ENCODE measurements around the gene PDE11A. TPM values are rescaled to one million over a fixed set of nuclear protein-coding genes. Genes with fewer than 3 reads are reported as not detected.
A peak's percentile ranks its signal among the peaks of the same experiment; 100 is the strongest.

PDE11A gene
- total RNA-seq, 1 experiment from 2014 or later: 1.4 TPM

GRCh38 chr2:177604271-177605065 lies 468.1 kb downstream of the PDE11A start:
- peak; percentile 45 for DNase-seq
- peaks cover 8% of the 10 kb centered on the region for H3K9me3 Mint-ChIP-seq (ENCODE audit: low read depth, unreplicated experiment)
- peaks cover 24% of the 10 kb centered on the region for H3K4me1 Mint-ChIP-seq (ENCODE audit: low read depth, unreplicated experiment)
- H3K4me3 Mint-ChIP-seq (ENCODE audit: low read depth, unreplicated experiment): no peak overlapping the region
- no peak overlapping the region for H3K27ac Mint-ChIP-seq (ENCODE audit: unreplicated experiment)
- CTCF ChIA-PET: interaction anchor here (0.6 to 1.3 kb wide), 8 partner anchors 12 to 439 kb away, joined by 3 to 10 read pairs (median 3); a partner anchor contains a TSS
- no peak for TF ChIP-seq CTCF (IDR thresholded peaks at IDR 0.05; ENCODE audit: unreplicated experiment)
- no peaks in the 10 kb centered on the region for H3K36me3 Mint-ChIP-seq (ENCODE audit: insufficient read depth, unreplicated experiment)
- intact Hi-C loops (cut with micrococcal nuclease; ENCODE audit: unreplicated experiment): loop anchor here (1.0 to 2.0 kb wide), 3 partner anchors 52 to 269 kb away; a partner anchor contains a TSS
- BruUV-seq (replicated peaks): no TSS peak
- H3K27me3 Mint-ChIP-seq (ENCODE audit: unreplicated experiment): no peaks in the 10 kb centered on the region

- Mint-ChIP-seq H3K27me3 (ENCODE audit: unreplicated experiment) (no peaks in the 10 kb centered on the region), H3K27ac (ENCODE audit: unreplicated experiment) (no peak overlapping the region), H3K4me1 (ENCODE audit: low read depth, unreplicated experiment) (peaks cover 31% of the 10 kb centered on the region), H3K9me3 (ENCODE audit: low read depth, unreplicated experiment) (peaks cover 8% of the 10 kb centered on the region), H3K4me3 (ENCODE audit: low read depth, unreplicated experiment) (no peak overlapping the region), H3K36me3 (ENCODE audit: insufficient read depth, unreplicated experiment) (no peaks in the 10 kb centered on the region)
- intact Hi-C loops (cut with micrococcal nuclease; ENCODE audit: unreplicated experiment): loop anchor here (1.0 to 2.0 kb wide), 3 partner anchors 51 to 268 kb away; a partner anchor contains a TSS
- TF ChIP-seq CTCF (IDR thresholded peaks at IDR 0.05; ENCODE audit: unreplicated experiment): no peak
- no TSS peak for BruUV-seq (replicated peaks)
- CTCF ChIA-PET: interaction anchor here (0.6 to 1.3 kb wide), 8 partner anchors 11 to 439 kb away, joined by 3 to 10 read pairs (median 3); a partner anchor contains a TSS
- no peak for DNase-seq
Measured at GRCh38 chr2:177603768-177604167, 468.8 kb downstream of the PDE11A start.

GRCh38 chr2:177603181-177603580 lies 469.4 kb downstream of the PDE11A start:
- Mint-ChIP-seq H3K4me3 (ENCODE audit: low read depth, unreplicated experiment) (no peak overlapping the region), H3K27ac (ENCODE audit: unreplicated experiment) (no peak overlapping the region), H3K27me3 (ENCODE audit: unreplicated experiment) (no peaks in the 10 kb centered on the region), H3K9me3 (ENCODE audit: low read depth, unreplicated experiment) (peaks cover 8% of the 10 kb centered on the region), H3K4me1 (ENCODE audit: low read depth, unreplicated experiment) (peaks cover 37% of the 10 kb centered on the region), H3K36me3 (ENCODE audit: insufficient read depth, unreplicated experiment) (no peaks in the 10 kb centered on the region)
- CTCF ChIA-PET: no interaction called here
- no peak for TF ChIP-seq CTCF (IDR thresholded peaks at IDR 0.05; ENCODE audit: unreplicated experiment)
- BruUV-seq (replicated peaks): no TSS peak
- intact Hi-C loops (cut with micrococcal nuclease; ENCODE audit: unreplicated experiment): no loop called here
- DNase-seq: no peak

- DNase-seq: no peak
- no TSS peak for BruUV-seq (replicated peaks)
- no peak for TF ChIP-seq CTCF (IDR thresholded peaks at IDR 0.05; ENCODE audit: unreplicated experiment)
- intact Hi-C loops (cut with micrococcal nuclease; ENCODE audit: unreplicated experiment): no loop called here
- H3K4me3 Mint-ChIP-seq (ENCODE audit: low read depth, unreplicated experiment): no peak overlapping the region
- H3K9me3 Mint-ChIP-seq (ENCODE audit: low read depth, unreplicated experiment): peaks cover 6% of the 10 kb centered on the region
- peaks cover 39% of the 10 kb centered on the region for H3K4me1 Mint-ChIP-seq (ENCODE audit: low read depth, unreplicated experiment)
- no peak overlapping the region for H3K27ac Mint-ChIP-seq (ENCODE audit: unreplicated experiment)
- no peaks in the 10 kb centered on the region for H3K36me3 Mint-ChIP-seq (ENCODE audit: insufficient read depth, unreplicated experiment)
- CTCF ChIA-PET: no interaction called here
- no peaks in the 10 kb centered on the region for H3K27me3 Mint-ChIP-seq (ENCODE audit: unreplicated experiment)
Measured at GRCh38 chr2:177602611-177603164, 469.9 kb downstream of the PDE11A start.

All from Calu3 (cell line).